ENCODE data around the gene CLEC2D. TPM values are rescaled to one million over a fixed set of nuclear protein-coding genes. Genes with fewer than 3 reads are reported as not detected.
"Not testable (repeated sequence)": the region's sequence is repeated elsewhere in the genome, so short reads cannot be mapped to it uniquely, and the experiment has no call there.

The CLEC2D gene
- total RNA-seq, 6 donors from 2014 or later, result 7.0 to 34.8 (median 12.2) TPM

DNA sequence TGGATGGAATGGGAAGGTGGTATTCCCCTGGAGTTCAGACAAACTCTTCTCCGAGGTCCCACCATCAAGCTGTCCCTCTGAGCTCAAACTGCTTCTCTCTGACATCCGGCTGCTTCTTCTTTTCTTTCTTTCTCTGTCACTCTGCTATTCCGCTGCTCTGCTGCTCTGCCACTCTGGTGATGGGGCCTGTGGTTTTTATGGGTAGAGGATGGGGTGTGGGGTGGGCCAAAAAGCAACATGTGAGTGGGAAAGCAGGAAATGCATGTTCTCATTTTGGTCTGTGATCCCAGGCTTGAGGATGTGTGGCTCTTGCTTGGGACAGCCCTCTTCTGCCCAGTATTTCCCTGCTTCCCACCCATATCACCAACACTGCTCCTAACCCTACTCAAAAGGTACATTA is 32.7 kb downstream of the CLEC2D start:
- H3K9me3 ChIP-seq, result peaks cover 0 to 2% (median 0%) of the 10 kb centered on the region in 4 donors
- peaks cover 9 to 16% (median 14%) of the 10 kb centered on the region in 4 donors for H3K4me1 ChIP-seq
- no peaks in the 10 kb centered on the region for H3K27me3 ChIP-seq
- H3K27ac ChIP-seq, result no peak overlapping the region
- DNase-seq, result no peak
- H3K4me3 ChIP-seq, result no peak overlapping the region
- no peak for ATAC-seq (ENCODE audit: low FRiP score in 2 of 2)
- 62% methylated on average over 3 of the region's 3 CpGs for WGBS, 2 donors
- TF ChIP-seq POLR2A (IDR thresholded peaks at IDR 0.05) (no peak), POLR2AphosphoS5 (IDR thresholded peaks at IDR 0.05) (no peak), EP300 (IDR thresholded peaks at IDR 0.05) (no peak)
- TF ChIP-seq, protein P1, sequence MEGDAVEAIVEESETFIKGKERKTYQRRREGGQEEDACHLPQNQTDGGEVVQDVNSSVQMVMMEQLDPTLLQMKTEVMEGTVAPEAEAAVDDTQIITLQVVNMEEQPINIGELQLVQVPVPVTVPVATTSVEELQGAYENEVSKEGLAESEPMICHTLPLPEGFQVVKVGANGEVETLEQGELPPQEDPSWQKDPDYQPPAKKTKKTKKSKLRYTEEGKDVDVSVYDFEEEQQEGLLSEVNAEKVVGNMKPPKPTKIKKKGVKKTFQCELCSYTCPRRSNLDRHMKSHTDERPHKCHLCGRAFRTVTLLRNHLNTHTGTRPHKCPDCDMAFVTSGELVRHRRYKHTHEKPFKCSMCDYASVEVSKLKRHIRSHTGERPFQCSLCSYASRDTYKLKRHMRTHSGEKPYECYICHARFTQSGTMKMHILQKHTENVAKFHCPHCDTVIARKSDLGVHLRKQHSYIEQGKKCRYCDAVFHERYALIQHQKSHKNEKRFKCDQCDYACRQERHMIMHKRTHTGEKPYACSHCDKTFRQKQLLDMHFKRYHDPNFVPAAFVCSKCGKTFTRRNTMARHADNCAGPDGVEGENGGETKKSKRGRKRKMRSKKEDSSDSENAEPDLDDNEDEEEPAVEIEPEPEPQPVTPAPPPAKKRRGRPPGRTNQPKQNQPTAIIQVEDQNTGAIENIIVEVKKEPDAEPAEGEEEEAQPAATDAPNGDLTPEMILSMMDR (IDR thresholded peaks at IDR 0.05), result no peak
- H3K36me3 ChIP-seq, result no peaks in the 10 kb centered on the region

DNA sequence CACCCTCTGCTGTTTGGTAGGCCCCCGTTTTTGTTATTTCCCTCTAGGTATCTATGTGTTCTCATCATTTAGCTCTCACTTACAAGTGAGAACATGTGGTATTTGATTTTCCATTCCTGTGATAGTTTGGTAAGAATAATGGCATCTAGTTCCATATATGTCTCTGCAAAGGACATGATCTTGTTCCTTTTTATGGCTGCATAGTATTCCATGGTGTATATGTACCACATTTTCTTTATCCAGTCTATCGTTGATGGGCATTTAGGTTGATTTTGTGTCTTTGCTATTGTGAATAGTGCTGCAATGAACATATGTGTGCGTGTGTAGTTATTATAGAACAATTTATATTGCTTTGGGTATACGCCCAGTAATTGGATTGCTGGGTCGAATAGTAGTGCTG is 35.0 kb downstream of the CLEC2D start:
- ATAC-seq (ENCODE audit: low FRiP score in 2 of 2), result not testable (repeated sequence)

DNA sequence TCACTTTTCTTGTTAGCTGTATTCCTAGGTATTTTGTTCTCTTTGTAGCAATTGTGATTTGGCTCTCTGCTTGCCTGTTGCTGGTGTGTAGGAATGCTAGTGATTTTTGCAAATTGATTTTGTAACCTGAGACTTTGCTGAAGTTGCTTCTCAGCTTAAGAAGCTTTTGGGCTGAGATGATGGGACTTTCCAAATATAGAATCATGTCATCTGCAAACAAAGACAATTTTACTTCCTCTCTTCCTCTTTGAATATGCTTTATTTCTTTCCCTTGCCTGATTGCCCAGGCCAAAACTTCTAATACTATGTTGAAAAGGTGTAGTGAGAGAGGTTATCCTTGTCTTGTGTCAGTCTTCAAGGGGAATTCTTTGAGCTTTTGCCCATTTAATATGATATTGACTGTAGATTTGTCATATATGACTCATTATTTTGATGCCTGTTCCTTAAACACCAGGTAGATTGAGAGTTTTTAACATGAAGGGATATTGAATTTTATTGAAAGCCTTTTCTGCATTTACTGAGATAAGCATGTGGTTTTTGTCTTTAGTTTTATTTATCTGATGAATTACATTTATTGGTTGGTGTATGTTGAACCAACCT is 36.7 kb downstream of the CLEC2D start:
- Histone ChIP-seq H3K9me3 (no peaks in the 10 kb centered on the region), H3K4me1 (peaks cover 0 to 9% (median 6%) of the 10 kb centered on the region in 4 donors), H3K27me3 (no peaks in the 10 kb centered on the region), H3K27ac (no peak overlapping the region), H3K36me3 (no peaks in the 10 kb centered on the region), H3K4me3 (no peak overlapping the region)
- no peak for DNase-seq
- no peak for ATAC-seq (ENCODE audit: low FRiP score in 2 of 2)
- TF ChIP-seq, protein P1 (IDR thresholded peaks at IDR 0.05), result no peak
- TF ChIP-seq POLR2AphosphoS5 (IDR thresholded peaks at IDR 0.05) (no peak), POLR2A (IDR thresholded peaks at IDR 0.05) (no peak), EP300 (IDR thresholded peaks at IDR 0.05) (no peak)

More for the DNA sequence above, 35.0 kb downstream of the CLEC2D start:
- not testable (repeated sequence) for H3K4me3 ChIP-seq, H3K27ac ChIP-seq, H3K9me3 ChIP-seq, DNase-seq, H3K27me3 ChIP-seq, H3K36me3 ChIP-seq
- WGBS, 2 donors, result 93 to 97% methylated on average over 5 of the region's 5 CpGs
- H3K4me1 ChIP-seq, result peaks cover 8 to 16% (median 15%) of the 10 kb centered on the region in 4 donors

DNA sequence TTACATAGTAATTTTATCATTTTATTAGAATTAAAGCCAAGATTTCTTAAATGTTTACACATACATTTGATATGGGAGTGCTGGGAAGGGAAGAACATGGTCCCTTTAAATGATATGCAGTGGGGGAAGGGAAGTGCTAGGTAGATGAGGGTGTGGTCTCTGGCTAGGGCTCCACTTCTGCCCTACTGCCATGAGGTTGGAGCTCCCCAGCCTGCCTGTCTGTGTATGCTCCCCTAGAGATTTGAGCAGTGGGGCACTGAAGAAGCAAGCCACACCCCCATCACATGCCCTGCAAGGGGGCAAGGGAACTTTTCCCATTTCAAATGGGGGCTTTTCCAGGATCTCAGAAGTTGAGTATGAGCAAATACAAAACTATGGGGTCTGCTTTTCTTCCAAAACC is 37.8 kb downstream of the CLEC2D start:
- Histone ChIP-seq H3K4me1 (peaks cover 0 to 9% (median 6%) of the 10 kb centered on the region in 4 donors), H3K27ac (no peak overlapping the region), H3K36me3 (no peaks in the 10 kb centered on the region), H3K9me3 (no peaks in the 10 kb centered on the region), H3K4me3 (no peak overlapping the region), H3K27me3 (no peaks in the 10 kb centered on the region)
- DNase-seq (no peak), ATAC-seq (ENCODE audit: low FRiP score in 2 of 2) (no peak)
- TF ChIP-seq, protein P1 (IDR thresholded peaks at IDR 0.05), result no peak
- TF ChIP-seq POLR2A (IDR thresholded peaks at IDR 0.05), result no peak
- no peak for TF ChIP-seq POLR2AphosphoS5 (IDR thresholded peaks at IDR 0.05)
- no peak for TF ChIP-seq EP300 (IDR thresholded peaks at IDR 0.05)

DNA sequence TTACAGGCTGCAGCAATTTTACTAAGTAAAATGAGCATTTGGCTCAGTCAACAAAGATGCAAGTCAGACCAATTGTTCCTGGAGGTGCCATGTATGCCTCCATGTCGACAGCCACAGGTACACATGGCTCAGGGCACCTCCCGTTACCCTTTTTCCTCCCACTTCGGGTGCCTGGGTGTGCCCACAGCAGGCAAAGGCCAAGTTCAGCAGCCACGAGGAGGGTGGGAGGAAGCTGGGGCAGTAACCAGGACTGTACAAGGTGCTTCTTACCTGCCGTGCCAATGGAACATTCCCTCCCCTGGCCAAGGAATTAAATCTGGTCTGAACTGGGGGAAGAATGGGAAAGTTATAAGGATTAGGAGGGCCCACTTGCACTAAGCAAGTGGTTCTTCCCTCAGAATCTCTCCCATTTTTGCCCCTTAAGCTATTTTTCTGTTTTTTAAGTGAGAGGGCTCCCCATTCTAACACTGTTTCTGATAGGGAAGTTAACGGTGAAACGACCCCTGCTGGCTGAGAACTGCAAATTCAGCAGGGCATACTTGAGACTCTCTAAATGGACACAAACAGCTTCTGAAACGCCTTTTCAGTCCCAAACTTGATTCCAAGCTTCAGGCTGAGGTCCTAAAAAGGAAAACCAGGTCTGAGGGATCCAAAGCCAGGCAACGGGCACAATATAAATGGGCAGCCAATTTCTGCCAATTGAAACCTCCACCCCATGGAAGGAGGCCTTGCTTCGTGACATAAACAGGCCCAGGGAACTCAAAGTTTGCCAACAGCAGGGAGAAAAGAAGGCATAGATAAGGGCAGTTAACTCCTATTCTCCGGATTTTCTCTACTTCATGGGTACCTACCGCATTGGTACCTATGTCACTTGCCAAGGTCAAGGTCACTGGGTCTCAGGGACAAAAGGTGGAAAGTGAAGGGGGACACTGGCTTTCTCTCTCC is 38.6 kb downstream of the CLEC2D start:
- WGBS, 2 donors, result 53 to 54% methylated on average over 11 to 12 of the region's 12 CpGs
- ATAC-seq (ENCODE audit: low FRiP score in 2 of 2) (peak; percentile 65 to 83), DNase-seq (peak in 1 of 2 donors; percentile 58)

More for the DNA sequence above, 38.6 kb downstream of the CLEC2D start:
- no peaks in the 10 kb centered on the region for H3K27me3 ChIP-seq
- no peak for TF ChIP-seq POLR2A (IDR thresholded peaks at IDR 0.05)
- TF ChIP-seq, protein P1 (IDR thresholded peaks at IDR 0.05), result peak; percentile 74 to 85 (median 83)
- H3K4me3 ChIP-seq, result no peak overlapping the region
- peaks cover 0 to 9% (median 6%) of the 10 kb centered on the region in 4 donors for H3K4me1 ChIP-seq
- H3K36me3 ChIP-seq, result no peaks in the 10 kb centered on the region
- H3K27ac ChIP-seq, result peak overlapping the region in 2 of 4 donors; percentile 9 to 52
- no peaks in the 10 kb centered on the region for H3K9me3 ChIP-seq
